NCI-H2227 (cell line): Measurements from ENCODE around the gene PITPNC1.
"Not testable (repeated sequence)": the region's sequence is repeated elsewhere in the genome, so short reads cannot be mapped to it uniquely, and the experiment has no call there.

ENCODE experiments used
- DNase-seq: peaks from one replicate; lab custom pipeline; 2025; ENCODE audit not compliant: unreplicated experiment; lab: John Stamatoyannopoulos, UW

PITPNC1 gene

DNA sequence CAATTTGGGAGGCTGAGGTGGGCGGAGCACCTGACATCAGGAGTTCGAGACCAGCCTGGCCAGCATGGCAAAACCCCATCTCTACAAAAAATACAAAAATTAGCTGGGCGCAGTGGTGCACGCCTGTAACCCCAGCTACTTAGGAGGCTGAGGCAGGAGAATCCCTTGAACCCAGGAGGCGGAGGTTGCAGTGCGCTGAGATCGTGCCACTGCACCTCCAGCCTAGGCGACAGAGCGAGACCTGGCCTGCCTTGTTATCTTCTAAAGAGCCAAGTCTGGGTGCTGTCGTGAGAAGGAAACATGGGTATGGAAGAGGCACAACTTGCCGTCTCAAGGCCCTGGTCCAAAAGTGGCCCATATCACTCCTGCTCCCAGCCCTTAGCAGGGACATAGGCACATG is 103.9 kb downstream of the PITPNC1 start:
- DNase-seq = not testable (repeated sequence)

GRCh38 chr17:67481808-67482207 is 104.7 kb downstream of the PITPNC1 start:
- no peak for DNase-seq

DNA sequence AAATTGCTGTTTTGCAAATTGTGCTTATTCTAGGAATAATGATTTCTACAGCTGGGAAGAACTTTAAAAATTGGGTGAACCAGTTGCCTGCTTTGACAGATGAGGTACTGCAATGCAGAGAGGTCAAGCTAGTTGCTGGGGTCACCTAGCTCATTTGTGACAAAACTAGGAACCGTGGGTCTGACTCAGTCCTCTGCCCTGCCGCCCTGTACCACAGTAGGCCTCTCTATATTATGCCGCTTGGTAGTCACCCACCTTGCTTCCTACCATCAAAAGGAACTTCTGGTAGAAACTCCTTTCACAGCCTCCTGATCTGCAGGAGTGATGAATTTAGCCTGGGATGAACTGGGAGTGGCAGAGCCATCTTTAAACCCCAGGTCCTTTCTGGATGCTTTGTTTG is 105.7 kb downstream of the PITPNC1 start:
- DNase-seq = no peak

GRCh38 chr17:67484261-67484660 is 107.2 kb downstream of the PITPNC1 start:
- no peak for DNase-seq

GRCh38 chr17:67485666-67486065 is 108.6 kb downstream of the PITPNC1 start:
- no peak for DNase-seq

GRCh38 chr17:67487506-67487905 is 110.4 kb downstream of the PITPNC1 start:
- DNase-seq = no peak

DNA sequence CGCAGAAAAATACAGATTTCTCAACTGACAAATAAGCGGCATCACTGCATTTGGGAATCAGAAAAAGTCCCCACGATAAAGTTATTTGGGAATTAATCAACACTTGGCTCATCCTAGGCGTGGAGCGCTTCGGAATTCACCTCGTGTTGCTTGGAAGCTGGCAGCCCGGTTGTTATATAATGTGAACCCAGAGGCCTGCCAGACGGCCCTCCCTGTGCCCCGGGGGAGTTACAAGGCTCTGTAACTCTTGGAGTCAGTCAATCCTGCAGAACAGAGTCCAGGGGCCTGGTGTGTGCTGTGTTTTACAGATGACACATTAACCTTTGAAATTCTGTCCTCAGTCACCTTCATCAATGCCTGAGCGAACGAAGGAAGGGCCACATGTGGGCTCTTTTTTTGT is 111.1 kb downstream of the PITPNC1 start:
- DNase-seq = no peak

DNA sequence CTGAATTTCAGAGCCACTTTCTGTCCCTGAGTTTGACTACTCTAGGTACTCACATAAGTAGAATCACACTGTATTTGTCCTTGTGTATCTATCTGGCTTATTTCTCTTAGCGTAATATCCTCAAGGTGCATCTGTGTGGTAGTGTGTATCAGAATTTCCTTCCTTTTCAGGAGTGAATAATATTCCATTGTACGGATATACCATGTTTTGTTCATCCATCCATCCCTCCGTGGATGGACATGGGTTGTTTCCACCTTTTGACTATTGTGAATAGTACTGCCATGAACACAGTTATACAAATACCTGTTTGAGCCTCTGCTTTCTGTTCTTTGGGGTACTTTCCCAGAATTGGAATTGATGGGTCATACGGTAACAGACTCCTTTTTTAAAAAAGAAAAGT is 111.7 kb downstream of the PITPNC1 start:
- no peak for DNase-seq

GRCh38 chr17:67489273-67489672 is 112.2 kb downstream of the PITPNC1 start:
- no peak for DNase-seq

GRCh38 chr17:67490471-67490870 is 113.4 kb downstream of the PITPNC1 start:
- no peak for DNase-seq

- peak; percentile 77 for DNase-seq
These were observed 114.1 kb downstream of the PITPNC1 start for GRCh38 chr17:67491009-67491680.

GRCh38 chr17:67491681-67492024 is 114.6 kb downstream of the PITPNC1 start:
- DNase-seq = no peak

- no peak for DNase-seq
These were observed 115.2 kb downstream of the PITPNC1 start for GRCh38 chr17:67492251-67492740.

- no peak for DNase-seq
These were observed 115.9 kb downstream of the PITPNC1 start for GRCh38 chr17:67492824-67493517.

DNA sequence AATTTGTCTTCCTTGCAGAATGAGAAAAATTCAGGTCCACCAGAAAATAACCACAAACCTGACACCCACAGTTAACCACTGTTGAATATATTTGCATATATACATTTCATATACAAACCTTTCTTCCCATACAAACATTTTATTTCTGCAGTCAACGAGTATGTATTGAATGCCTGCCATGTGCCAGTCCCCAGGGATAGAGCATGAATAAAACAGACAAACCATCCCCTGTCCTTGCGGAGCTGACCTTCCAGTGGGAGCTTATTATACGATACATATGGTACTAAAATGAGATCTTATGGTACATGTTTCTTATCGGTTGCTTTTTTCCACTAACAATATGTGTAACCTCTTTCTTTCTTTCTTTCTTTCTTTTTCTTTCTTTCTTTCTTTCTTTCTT is 116.7 kb downstream of the PITPNC1 start:
- no peak for DNase-seq

DNA sequence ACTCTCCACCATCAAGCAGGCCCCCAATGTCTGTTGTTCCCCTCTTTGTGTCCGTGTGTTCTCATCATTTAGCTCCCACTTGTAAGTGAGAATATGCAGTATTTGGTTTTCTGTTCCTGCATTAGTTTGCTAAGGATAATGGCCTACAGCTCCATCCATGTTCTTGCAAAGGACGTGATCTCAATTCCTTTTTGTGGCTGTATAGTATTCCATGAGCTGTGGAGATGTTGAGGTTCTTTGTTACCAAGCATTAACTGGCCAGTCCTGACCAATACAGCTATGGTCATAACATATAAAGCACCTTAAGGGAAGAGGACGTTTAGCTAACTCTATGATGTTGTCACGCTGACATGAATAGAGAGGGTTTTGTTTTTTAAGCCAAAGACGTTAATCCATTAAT is 118.5 kb downstream of the PITPNC1 start:
- not testable (repeated sequence) for DNase-seq

GRCh38 chr17:67496286-67496685 is 119.2 kb downstream of the PITPNC1 start:
- peak; percentile 84 for DNase-seq

GRCh38 chr17:67499685-67500084 is 122.6 kb downstream of the PITPNC1 start:
- DNase-seq = no peak

- no peak for DNase-seq
These were observed 123.2 kb downstream of the PITPNC1 start for GRCh38 chr17:67500261-67500660.

GRCh38 chr17:67500677-67501300 is 123.7 kb downstream of the PITPNC1 start:
- DNase-seq = no peak

- DNase-seq = no peak
These were observed 125.1 kb downstream of the PITPNC1 start for GRCh38 chr17:67502151-67502550.

DNA sequence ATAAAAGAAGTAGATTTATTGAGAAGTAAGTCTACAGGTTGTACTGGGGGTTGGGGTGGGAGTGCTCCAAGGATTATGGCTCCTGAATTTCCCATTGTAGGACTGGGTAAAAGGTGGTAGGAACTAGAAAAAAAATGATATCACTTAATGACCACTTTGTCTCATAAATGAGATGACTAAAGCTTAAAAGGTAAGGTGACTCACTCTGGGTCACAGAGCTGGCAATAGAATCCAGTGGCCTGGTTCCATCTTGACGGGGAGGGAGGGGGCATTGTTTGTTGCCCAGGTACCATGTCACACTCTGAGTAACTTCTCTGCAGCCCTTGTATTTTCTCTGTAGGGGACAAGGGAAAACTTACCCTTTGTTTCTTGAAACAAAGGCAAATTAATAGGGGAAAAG is 126.1 kb downstream of the PITPNC1 start:
- DNase-seq = no peak
